NB4 (cell line): ENCODE measurements around the gene ACTG1.

Source experiments
- CTCF ChIP-seq: IDR thresholded peaks from one replicate; pipeline ENCODE4 v1.5.1; 2012; ENCODE audit warnings: low read depth, low read length
- POLR2A ChIP-seq: IDR thresholded peaks from 2 replicates; pipeline ENCODE4 v1.6.1; 2011; ENCODE audit warnings: mild to moderate bottlenecking; ENCODE audit not compliant: insufficient read length; ENCODE audit errors: extremely low read depth

- no peak for TF ChIP-seq CTCF
- no peak for TF ChIP-seq POLR2A
Observed at GRCh38 chr17:81498953-81499600, 13.5 kb downstream of the ACTG1 start.
